Activated T-helper 1 cell treated with Interleukin-2 at 50 U/mL for 16 hours (primary cell): Measurements from ENCODE around the gene BDH1.

ENCODE experiments used
- DNase-seq: peaks from one replicate; pipeline ENCODE4 v3.0.0-alpha.2; 2020; ENCODE audit warnings: low read depth

BDH1 gene

DNA sequence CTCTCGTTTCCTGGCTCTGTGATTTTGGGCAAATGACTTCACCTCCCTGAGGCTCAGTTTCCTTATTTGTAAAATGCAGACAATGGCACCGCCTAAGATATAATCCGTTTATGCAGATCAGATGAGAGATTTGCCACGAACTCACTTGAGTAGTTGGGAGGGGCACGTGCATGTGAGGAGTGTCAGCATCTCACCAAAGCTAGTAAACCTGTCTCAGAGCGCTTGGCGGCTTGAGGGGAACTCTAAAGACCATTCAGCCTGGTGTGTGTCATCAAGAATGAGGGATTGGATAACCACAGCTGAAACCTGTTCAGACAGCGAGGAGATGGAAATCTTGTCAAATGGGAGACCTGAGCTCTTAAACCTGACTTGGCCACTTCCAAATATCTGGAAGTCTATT, 48.7 kb downstream of the BDH1 start:
- no peak for DNase-seq

- DNase-seq, result no peak
Measured at GRCh38 chr3:197505796-197506548, 49.8 kb downstream of the BDH1 start.

DNA sequence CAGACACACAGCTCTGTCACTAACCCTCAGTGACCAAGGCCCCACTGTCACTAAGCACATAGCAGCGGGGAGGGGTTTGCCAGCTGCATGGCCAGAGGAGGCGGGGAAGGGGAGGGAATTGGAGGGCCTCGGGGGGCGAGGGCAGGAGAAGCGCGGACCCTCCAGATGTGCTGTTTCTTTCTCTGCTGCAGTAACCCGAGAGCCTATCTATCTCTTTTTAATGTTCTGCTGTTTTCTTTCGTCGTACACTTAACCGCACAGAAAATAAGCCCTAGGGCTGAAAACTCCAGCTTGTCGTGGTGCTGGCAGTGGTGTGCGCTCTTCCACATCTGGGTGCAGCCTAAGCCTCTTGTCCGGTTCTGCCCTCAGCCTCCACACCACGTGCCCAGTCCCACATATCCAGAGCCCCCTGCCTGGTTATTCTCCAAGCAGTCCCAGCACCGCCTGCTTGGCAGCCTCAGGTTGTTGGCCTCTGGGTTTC, 51.1 kb downstream of the BDH1 start:
- no peak for DNase-seq

GRCh38 chr3:197504229-197504628, 51.5 kb downstream of the BDH1 start:
- no peak for DNase-seq

DNA sequence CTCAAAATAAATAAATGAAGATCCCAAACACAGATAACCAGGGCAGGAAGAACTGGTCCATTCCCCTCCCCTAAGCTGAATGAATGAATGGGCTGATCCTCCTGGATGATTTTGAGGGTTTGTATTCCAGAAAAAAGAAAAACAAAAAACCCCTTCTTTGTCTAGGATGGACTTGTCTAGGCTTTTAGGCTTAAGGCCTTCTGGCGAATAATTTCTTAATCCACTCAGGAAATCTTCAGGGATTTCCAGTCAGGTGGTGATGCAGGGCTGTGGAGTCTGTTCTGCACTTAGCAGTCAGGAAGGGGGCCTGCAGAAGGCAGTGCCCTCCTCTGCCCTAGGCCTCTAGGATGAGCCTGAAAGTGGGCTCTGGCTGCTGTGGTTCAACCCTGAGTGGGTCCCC, 52.1 kb downstream of the BDH1 start:
- DNase-seq, result no peak

DNA sequence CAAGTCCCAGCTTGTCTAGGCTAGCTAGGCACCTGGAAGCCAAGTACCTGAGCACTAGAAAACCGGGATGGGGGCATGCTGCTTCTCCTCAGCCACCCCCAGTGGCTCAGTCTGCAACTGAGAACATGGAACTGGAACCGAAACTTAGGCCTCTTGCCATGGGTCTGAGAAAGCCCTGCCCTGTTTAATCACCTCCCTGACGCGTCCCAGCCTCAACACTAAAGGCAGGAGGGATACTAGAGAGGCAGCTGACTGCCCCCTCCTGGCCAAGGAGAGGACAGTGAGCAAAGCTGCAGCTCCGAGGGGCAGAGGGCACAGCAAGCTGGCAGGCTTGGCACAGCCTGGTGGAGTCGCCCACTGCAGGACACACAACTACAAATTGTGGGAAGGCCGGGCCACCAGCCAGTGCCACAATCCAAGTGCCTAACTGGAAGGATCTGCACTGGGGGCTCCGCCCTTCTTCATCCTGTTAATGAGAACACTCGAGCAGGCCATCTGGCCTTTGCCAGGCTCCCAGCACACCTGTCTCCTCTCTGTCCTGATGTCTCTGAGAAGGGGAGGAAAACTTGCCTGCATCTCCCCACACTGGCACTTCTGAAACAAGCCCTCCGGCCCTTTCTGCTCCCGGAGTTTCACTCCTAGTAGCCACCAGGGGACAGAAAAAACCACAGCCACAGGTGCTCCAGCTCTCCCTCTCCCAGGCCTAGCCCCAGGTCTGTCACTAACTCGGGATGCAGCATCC, 53.7 kb downstream of the BDH1 start:
- DNase-seq, result no peak

DNA sequence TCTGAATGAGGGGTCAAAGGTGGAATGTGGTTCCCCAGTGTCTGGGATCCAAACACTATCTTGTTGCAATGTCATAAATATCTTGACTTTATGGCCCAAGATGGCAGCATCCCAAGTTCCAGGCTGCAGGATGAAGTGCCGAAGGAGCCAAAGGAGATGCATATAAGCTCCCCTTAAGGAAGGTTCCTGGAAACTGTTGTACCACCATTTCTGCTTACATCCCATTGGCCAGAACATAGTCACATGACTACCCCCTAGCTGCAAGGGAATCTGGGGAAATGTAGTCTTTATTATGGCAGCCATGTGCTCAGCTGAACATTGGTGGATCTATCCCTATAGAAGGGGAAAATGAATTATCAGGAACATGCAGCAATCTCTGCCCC, 54.3 kb downstream of the BDH1 start:
- no peak for DNase-seq

DNA sequence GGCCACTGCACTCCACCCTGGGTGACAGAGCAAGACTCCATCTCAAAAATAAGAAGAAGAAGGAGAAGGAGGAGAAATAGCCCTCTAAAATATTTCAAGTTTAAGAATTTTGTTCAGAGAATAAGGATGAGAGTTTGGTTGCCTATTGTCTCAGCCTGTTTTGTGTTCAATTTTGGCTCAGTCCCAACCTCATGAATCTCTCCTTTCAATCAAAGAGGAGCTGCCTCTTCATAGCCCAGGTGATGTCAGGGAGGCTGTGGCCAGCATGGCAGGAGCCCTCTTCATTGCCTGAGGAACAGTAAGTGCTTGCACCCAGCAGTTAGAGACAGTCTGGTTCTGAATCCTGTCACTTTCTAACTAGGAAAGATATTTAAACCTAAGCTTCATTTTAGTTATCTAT, 55.0 kb downstream of the BDH1 start:
- no peak for DNase-seq

DNA sequence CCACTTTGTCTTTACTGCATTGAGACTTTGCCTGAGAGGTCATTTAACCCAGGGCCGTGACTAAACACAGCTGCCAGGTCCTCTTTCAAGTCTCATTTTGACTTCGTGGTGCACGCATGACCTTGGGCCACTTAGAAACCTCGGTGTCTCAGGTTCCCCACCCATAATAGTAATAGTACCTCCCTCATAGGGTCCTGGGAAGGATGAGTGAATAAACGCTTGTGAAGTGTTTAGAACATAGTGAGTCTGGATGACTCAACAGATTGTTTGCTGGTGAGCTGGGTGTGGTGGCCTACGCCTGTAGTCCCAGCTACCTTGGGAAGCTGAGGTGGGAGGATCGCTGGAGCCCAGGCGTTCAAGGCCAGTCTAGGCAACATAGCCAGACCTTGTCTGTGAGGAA, 56.3 kb downstream of the BDH1 start:
- DNase-seq, result no peak

GRCh38 chr3:197498499-197499241, 57.1 kb downstream of the BDH1 start:
- DNase-seq, result no peak

DNA sequence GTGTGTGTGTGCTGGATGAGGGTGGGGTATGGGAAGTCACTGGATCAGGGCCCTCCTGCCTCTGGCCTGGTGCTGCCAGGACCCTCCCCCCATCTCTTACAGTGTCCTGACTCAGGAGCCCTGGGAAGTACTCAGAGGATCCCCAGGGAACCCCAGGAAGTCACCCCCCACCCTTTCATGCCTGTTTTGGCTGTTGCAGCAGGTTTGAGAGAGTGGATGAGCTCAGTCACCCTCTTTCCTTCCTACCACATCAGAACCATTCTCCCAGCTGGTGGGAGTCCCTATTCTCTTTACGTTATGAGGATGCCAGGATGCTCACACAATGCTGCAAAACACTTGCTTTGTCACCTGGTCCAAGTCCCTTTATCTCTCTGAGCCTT, 59.0 kb downstream of the BDH1 start:
- no peak for DNase-seq

DNA sequence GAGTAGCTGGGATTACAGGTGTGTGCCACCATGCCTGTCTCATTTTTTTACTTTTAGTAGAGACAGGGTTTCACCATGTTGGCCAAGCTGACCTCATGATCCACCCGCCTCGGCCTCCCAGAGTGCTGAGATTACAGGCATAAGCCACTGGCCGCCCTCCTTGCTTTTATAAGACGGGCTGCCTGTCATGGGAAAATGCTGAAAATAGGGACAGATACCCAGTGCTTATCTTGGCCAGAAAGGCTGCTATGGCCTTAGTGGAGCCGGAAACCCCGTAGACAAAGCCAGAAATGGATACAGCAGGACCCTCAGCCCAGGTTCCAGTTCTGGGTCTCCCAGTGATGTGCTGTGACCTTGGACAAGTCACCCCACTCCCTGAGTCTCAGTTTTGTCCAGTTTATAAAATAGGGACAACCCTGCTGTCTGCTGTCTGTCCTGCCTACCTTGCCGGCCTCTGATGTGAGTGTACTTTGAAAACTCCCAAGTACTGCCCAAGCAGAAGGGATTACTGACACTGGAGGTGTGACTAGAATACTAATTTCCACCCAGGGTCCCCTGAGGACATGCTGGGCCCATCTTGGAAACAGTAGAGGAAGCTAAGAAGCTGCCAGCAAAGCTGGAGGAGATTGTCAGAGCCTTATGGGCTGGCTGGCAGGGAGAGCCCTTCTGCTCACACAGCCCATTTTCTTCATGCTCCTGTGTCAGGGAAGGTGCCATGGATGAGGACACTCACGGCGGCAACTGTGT, 59.6 kb downstream of the BDH1 start:
- no peak for DNase-seq

- no peak for DNase-seq
Measured at GRCh38 chr3:197495499-197495898, 60.3 kb downstream of the BDH1 start.

DNA sequence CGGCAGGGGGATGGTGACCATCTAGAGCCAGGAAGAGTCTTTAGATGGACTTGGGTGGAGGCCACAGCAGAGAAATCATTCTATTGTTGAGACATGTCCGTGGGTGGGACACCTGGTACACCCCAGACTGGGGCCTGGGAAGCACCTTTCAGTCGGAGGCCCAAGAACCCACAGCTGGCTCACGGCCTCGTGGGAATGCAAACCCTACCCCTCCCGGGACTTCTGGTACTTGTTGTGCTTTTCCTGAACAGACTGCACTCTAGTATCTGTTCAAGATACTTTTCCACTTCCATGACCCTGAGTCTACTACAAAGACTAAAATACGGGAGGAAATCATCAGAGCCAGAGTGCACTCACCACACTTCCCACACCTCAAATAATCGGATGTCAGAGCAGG, 60.7 kb downstream of the BDH1 start:
- no peak for DNase-seq

- DNase-seq, result no peak
Measured at GRCh38 chr3:197494366-197495058, 61.3 kb downstream of the BDH1 start.

- DNase-seq, result no peak
Measured at GRCh38 chr3:197493049-197493448, 62.7 kb downstream of the BDH1 start.

GRCh38 chr3:197491923-197492664, 63.7 kb downstream of the BDH1 start:
- no peak for DNase-seq

DNA sequence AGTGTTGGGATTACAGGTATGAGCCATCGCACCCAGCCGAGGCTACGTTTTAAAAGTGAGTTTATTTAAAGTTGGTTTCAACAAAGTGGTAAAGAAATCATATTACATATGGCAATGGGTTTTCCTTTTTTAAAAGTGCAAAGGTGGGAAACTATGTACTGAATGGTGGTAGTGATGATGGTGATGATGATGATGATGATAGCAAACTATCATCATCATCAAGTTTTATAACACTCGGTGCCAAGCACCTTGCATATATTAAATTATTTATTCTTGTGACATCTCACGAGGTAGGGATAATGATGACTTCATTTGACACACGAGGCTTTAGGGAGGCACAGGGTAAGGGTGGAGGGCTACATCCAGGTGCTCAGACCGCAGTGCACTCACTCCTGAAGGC, 64.3 kb downstream of the BDH1 start:
- no peak for DNase-seq

GRCh38 chr3:197490098-197491058, 65.4 kb downstream of the BDH1 start:
- DNase-seq, result no peak

DNA sequence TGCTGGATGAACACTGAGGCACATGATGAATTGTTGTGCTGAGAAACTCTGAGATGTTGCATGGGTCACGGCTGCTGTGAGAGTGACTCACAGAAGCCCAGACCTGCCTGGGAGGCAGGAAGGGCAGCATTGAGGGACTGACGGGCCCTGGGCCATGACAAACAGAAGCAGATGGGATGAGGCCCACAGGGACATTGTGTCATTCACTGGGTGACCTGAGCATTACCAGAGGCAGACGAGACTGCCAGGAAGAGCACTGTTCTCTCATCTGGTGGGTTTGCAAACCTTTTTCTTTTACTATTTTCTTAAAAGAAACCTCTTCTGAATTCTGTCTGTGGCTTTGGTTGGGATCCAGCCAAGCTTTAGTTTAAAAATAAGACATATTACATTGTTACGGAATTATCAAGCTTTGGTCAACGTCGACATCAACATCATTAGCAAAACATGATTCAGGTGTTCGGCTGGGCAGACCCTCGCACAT, 67.8 kb downstream of the BDH1 start:
- no peak for DNase-seq
